Suprapubic skin (tissue), 4 donors: ENCODE results near the gene CYP4F12. TPM values are rescaled to one million over a fixed set of nuclear protein-coding genes. Genes with fewer than 3 reads are reported as not detected.

Source experiments
- DNase-seq, 2 donors: peaks; one replicate each; pipeline ENCODE4 v3.0.0-alpha.2; 2019; ENCODE audit warnings: low spot score in 2 of 2
- H3K27ac ChIP-seq: fragments of 200-600 bp; sonication (generic); one replicate; pipeline ENCODE4 v1.5.1; 2019
- H3K27me3 ChIP-seq: fragments of 200-600 bp; sonication (generic); one replicate; pipeline ENCODE4 v1.5.1; 2019
- H3K36me3 ChIP-seq: fragments of 200-600 bp; sonication (generic); one replicate; pipeline ENCODE4 v1.5.1; 2019
- H3K4me1 ChIP-seq: fragments of 200-600 bp; sonication (generic); one replicate; pipeline ENCODE4 v1.5.1; 2019
- H3K4me3 ChIP-seq: fragments of 200-600 bp; sonication (generic); one replicate; pipeline ENCODE4 v1.5.1; 2019; ENCODE audit warnings: mild to moderate bottlenecking
- H3K9me3 ChIP-seq: fragments of 200-600 bp; sonication (generic); one replicate; pipeline ENCODE4 v1.5.1; 2019
- EP300 ChIP-seq: sonication (generic); formaldehyde crosslinking; IDR thresholded peaks from one replicate; pipeline ENCODE4 v1.6.1; 2017; ENCODE audit warnings: antibody characterized with exemption
- POLR2A ChIP-seq, 2 donors: fragments of 450-650 bp; IDR thresholded peaks; one replicate each; pipeline ENCODE4 v1.6.1; 2017; ENCODE audit warnings: antibody characterized with exemption in 2 of 2, mild to moderate bottlenecking in 2 of 2, moderate library complexity in 2 of 2
- POLR2AphosphoS5 ChIP-seq, 3 donors: sonication (generic); formaldehyde crosslinking; IDR thresholded peaks; one replicate each; pipeline ENCODE4 v1.6.1; 2017; ENCODE audit warnings: antibody characterized with exemption in 3 of 3
- WGBS: methylation state at CpG from one replicate; pipeline ENCODE4 v1.1.5; 2018; 5-methylcytosine and 5-hydroxymethylcytosine counted together
- total RNA-seq, 4 donors: library from RNA; depleted of rRNA; stranded (reverse); fragments of >200 nt; gene quantifications; one replicate each; pipeline ENCODE4 v1.1.0, GENCODE V29; 2016
- TF ChIP-seq, protein P1 (sequence below), 2 donors: fragments of 200-600 bp in 1 of 2; fragments of 450-650 bp in 1 of 2; sonication (generic) in 1 of 2; IDR thresholded peaks; one replicate each; pipeline ENCODE4 v1.5.1; 2016 to 2019; ENCODE audit warnings: antibody characterized with exemption in 2 of 2, mild to moderate bottlenecking in 1 of 2, moderate library complexity in 1 of 2

Gene CYP4F12
- total RNA-seq, 4 donors from 2014 or later = 63.3 to 233 (median 84.3) TPM

DNA sequence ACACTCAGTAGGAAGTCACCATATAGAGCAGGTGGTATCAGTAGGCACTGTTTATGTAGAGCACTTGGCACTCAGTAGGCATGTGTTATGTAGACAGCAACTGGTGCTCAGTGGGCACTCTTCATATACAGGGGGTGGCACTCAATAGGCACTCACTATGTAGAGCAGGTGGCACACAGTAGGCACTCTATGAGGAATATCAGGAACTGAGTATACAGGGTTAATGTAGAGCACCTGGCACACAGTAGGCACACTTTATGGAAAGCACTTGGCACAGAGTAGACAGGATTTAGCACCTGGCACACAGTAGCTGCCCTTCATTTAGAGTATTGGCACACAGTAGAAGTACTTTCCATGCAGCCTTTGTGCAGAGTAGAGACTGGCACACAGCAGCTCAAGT is 33.3 kb upstream of the CYP4F12 start:
- DNase-seq = no peak
- Histone ChIP-seq H3K4me1 (peaks cover 24% of the 10 kb centered on the region), H3K9me3 (no peaks in the 10 kb centered on the region), H3K27me3 (no peaks in the 10 kb centered on the region), H3K4me3 (no peak overlapping the region), H3K36me3 (no peaks in the 10 kb centered on the region), H3K27ac (peak overlapping the region; percentile 24)
- TF ChIP-seq POLR2A (IDR thresholded peaks at IDR 0.05) (no peak), EP300 (no peak), POLR2AphosphoS5 (IDR thresholded peaks at IDR 0.05) (no peak)
- TF ChIP-seq, protein P1, sequence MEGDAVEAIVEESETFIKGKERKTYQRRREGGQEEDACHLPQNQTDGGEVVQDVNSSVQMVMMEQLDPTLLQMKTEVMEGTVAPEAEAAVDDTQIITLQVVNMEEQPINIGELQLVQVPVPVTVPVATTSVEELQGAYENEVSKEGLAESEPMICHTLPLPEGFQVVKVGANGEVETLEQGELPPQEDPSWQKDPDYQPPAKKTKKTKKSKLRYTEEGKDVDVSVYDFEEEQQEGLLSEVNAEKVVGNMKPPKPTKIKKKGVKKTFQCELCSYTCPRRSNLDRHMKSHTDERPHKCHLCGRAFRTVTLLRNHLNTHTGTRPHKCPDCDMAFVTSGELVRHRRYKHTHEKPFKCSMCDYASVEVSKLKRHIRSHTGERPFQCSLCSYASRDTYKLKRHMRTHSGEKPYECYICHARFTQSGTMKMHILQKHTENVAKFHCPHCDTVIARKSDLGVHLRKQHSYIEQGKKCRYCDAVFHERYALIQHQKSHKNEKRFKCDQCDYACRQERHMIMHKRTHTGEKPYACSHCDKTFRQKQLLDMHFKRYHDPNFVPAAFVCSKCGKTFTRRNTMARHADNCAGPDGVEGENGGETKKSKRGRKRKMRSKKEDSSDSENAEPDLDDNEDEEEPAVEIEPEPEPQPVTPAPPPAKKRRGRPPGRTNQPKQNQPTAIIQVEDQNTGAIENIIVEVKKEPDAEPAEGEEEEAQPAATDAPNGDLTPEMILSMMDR (IDR thresholded peaks at IDR 0.05) = no peak

DNA sequence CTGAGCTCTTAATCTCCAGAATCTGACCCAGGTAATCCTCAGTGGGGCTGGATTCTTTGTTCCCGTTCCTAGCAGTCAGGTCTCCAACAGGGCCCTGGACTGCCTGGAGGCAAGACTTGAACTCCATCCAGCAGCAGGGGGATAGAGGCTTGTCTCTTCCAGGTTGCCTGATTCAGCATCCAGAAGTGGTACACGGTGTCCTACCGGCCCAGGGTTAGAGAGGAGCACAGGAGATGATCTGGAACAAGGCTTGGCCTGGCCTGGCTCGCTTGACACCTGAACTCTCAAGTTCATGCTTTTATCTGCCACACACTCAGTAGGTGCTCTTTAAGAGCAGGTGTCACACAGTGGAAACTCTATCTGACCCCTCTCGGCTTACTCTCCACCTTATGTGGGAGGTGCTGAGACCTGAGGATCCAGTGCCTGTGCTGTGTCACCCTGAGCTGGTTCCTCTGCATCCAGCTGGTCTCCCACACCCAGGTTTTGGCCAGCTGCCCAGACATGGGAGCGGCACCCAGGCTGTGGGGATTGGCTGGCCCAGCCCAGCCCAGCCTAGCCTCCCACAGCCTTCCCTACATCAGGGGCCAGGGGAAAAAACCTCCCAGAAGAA is 32.5 kb upstream of the CYP4F12 start, which contains the start of gene CYP4F3:
TSS of gene CYP4F3 (plus strand) at position 604 of the 610 bp plus-strand sequence. CDS start 519 bp downstream, outside the sequence.
- TF ChIP-seq POLR2A (IDR thresholded peaks at IDR 0.05) = no peak
- TF ChIP-seq, protein P1 (IDR thresholded peaks at IDR 0.05) = no peak
- TF ChIP-seq POLR2AphosphoS5 (IDR thresholded peaks at IDR 0.05) = no peak
- TF ChIP-seq EP300 = no peak
- Histone ChIP-seq H3K36me3 (no peaks in the 10 kb centered on the region), H3K4me1 (peaks cover 24% of the 10 kb centered on the region), H3K9me3 (no peaks in the 10 kb centered on the region), H3K27ac (peak within 1 kb of the TSS; percentile 48), H3K4me3 (no peak within 1 kb of the TSS), H3K27me3 (no peaks in the 10 kb centered on the region)
- peak in 1 of 2 donors; percentile 77 for DNase-seq
- WGBS = 81% methylated on average over 3 of the region's 6 CpGs

DNA sequence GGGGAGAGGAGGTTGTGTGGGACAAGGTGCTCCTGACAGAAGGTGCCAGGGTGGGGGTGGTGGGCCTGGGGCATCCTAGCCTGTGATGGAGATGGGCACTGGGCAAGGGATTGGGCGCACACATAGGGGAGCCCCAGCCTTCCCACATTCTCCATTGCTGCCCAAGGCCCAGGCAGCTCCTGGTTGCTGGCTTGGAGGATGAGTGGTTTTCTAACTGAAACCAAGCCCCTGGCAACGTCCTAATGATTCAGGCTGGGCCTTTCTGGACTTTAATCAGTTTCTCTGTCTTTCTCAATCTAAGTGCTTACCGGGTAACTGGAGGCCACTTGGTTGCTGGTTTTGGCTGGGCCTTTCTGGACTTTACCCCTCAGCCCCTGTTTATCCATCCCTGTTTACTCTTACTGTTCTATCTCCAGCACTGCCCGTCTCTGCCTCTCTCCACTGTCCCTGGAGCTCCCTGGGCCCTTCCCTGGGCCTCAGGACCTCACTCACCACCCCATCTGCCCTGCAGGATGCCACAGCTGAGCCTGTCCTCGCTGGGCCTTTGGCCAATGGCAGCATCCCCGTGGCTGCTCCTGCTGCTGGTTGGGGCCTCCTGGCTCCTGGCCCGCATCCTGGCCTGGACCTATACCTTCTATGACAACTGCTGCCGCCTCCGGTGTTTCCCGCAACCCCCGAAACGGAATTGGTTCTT is 31.8 kb upstream of the CYP4F12 start:
- H3K27ac ChIP-seq = peak overlapping the region; percentile 48
- WGBS = 70% methylated on average over 11 of the region's 12 CpGs
- DNase-seq = no peak
- no peaks in the 10 kb centered on the region for H3K9me3 ChIP-seq
- TF ChIP-seq POLR2A (IDR thresholded peaks at IDR 0.05) = no peak
- no peak for TF ChIP-seq EP300
- TF ChIP-seq, protein P1 (IDR thresholded peaks at IDR 0.05) = no peak
- H3K36me3 ChIP-seq = no peaks in the 10 kb centered on the region
- no peaks in the 10 kb centered on the region for H3K27me3 ChIP-seq
- H3K4me1 ChIP-seq = peaks cover 24% of the 10 kb centered on the region
- H3K4me3 ChIP-seq = no peak overlapping the region

DNA sequence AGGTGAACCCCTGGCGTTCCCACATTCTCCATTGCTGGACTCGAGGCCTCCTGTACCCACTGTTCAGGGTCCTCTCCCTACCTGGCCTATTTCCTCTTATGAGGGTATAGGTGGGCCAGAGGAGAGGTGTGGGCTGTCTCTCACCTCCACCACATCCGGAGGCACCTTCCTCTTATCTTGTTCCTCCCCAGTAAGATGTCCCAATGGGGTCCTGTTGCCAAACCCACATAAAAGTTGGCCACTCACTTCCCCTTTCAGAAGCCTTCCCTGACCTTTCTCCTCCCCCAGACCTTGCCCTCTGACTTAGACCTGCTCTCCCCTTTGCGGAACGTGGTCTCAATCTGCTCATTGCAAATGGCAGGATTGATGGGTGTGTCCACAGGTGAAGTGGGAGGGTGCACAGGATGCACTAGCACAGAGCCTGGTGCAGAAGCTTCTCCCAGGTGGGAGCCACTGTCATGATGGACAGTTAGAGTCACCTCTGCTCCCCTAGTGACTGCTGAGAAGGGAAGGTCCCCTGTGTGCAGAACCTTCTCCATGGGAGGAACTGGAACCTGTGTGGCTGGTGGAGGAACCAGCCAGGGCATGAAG is 30.9 kb upstream of the CYP4F12 start:
- 80% methylated on average over 5 of the region's 5 CpGs for WGBS
- no peaks in the 10 kb centered on the region for H3K9me3 ChIP-seq
- DNase-seq = no peak
- no peak overlapping the region for H3K27ac ChIP-seq
- H3K36me3 ChIP-seq = no peaks in the 10 kb centered on the region
- peaks cover 24% of the 10 kb centered on the region for H3K4me1 ChIP-seq
- H3K4me3 ChIP-seq = no peak overlapping the region
- TF ChIP-seq, protein P1 (IDR thresholded peaks at IDR 0.05) = no peak
- no peak for TF ChIP-seq POLR2A (IDR thresholded peaks at IDR 0.05)
- no peaks in the 10 kb centered on the region for H3K27me3 ChIP-seq

DNA sequence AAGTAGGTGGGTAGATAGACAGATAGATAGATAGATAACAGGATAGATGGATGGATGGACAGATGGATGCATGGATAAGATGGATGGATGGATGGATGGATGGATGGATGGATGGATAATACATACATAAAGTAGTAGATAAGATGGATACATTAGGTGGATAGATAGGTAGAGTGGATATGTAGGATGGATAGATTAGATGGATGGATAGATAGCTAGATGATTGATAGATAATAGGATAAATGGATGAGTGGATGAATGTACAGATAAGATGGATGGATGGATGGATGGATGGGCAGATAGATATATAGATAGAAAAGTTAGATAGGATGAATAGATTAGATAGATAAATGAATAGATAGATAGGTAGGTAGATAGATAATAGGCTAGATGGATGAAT is 30.1 kb upstream of the CYP4F12 start:
- no peak for TF ChIP-seq EP300
- TF ChIP-seq POLR2A (IDR thresholded peaks at IDR 0.05) = no peak
- TF ChIP-seq, protein P1 (IDR thresholded peaks at IDR 0.05) = no peak
- TF ChIP-seq POLR2AphosphoS5 (IDR thresholded peaks at IDR 0.05) = no peak
- no peak for DNase-seq
- Histone ChIP-seq H3K27ac (no peak overlapping the region), H3K4me1 (peaks cover 24% of the 10 kb centered on the region), H3K9me3 (no peaks in the 10 kb centered on the region), H3K4me3 (no peak overlapping the region), H3K36me3 (no peaks in the 10 kb centered on the region), H3K27me3 (no peaks in the 10 kb centered on the region)
